Stomach (tissue), 4 donors: ENCODE data around the gene CYTH2.

Experiments
- CTCF ChIP-seq, 7 experiments: fragments of 450-650 bp in 4 of 7; fragments of 200-600 bp in 3 of 7; sonication (generic) in 3 of 7; IDR thresholded peaks; one replicate each; pipeline ENCODE4 v1.5.1; 2016 to 2019; ENCODE audit warnings: antibody characterized with exemption in 7 of 7, control low read depth in 2 of 7, mild to moderate bottlenecking in 1 of 7
- EP300 ChIP-seq: sonication (generic); formaldehyde crosslinking; IDR thresholded peaks from one replicate; pipeline ENCODE4 v1.6.1; 2017; ENCODE audit warnings: antibody characterized with exemption
- POLR2AphosphoS5 ChIP-seq, 3 donors: sonication (generic); formaldehyde crosslinking; IDR thresholded peaks; one replicate each; pipeline ENCODE4 v1.6.1; 2016; ENCODE audit warnings: antibody characterized with exemption in 3 of 3

GRCh38 chr19:48471836-48472235, 2.7 kb downstream of the CYTH2 start:
- no peak for TF ChIP-seq EP300
- TF ChIP-seq CTCF (IDR thresholded peaks at IDR 0.05): no peak
- TF ChIP-seq POLR2AphosphoS5 (IDR thresholded peaks at IDR 0.05): no peak
